Ovary (tissue), 3 donors: Measurements from ENCODE around the gene EEF1AKMT3.

Experiments used
- CTCF ChIP-seq, 3 donors: fragments of 450-650 bp in 2 of 3; fragments of 200-600 bp in 1 of 3; IDR thresholded peaks; one replicate each; pipeline versions ENCODE4 v1.5.1 to v1.8.0; 2016 to 2022; ENCODE audit warnings: antibody characterized with exemption in 3 of 3, mild to moderate bottlenecking in 1 of 3
- EP300 ChIP-seq: sonication (generic); formaldehyde crosslinking; IDR thresholded peaks from one replicate; pipeline ENCODE4 v1.6.1; 2017; ENCODE audit warnings: antibody characterized with exemption
- POLR2A ChIP-seq: fragments of 450-650 bp; IDR thresholded peaks from one replicate; pipeline ENCODE4 v1.6.1; 2017; ENCODE audit warnings: antibody characterized with exemption, mild to moderate bottlenecking, moderate library complexity
- donor health status: DM: no; HTN: no; CAD: no.

GRCh38 chr12:57755194-57755453, 17.3 kb upstream of the EEF1AKMT3 start:
- TF ChIP-seq CTCF (IDR thresholded peaks at IDR 0.05): no peak
- no peak for TF ChIP-seq POLR2A
- TF ChIP-seq EP300: no peak
